GM21737 (cell line): ENCODE results near the gene RAB43.
"Not testable (repeated sequence)": the region's sequence is repeated elsewhere in the genome, so short reads cannot be mapped to it uniquely, and the experiment has no call there.

Experiments used
- ATAC-seq: cut with Tn5 transposase; IDR thresholded peaks from one replicate; pipeline ENCODE4 v1.9.1; 2021; ENCODE audit warnings: mild to moderate bottlenecking, moderate library complexity; ENCODE audit not compliant: unreplicated experiment

The RAB43 gene

DNA sequence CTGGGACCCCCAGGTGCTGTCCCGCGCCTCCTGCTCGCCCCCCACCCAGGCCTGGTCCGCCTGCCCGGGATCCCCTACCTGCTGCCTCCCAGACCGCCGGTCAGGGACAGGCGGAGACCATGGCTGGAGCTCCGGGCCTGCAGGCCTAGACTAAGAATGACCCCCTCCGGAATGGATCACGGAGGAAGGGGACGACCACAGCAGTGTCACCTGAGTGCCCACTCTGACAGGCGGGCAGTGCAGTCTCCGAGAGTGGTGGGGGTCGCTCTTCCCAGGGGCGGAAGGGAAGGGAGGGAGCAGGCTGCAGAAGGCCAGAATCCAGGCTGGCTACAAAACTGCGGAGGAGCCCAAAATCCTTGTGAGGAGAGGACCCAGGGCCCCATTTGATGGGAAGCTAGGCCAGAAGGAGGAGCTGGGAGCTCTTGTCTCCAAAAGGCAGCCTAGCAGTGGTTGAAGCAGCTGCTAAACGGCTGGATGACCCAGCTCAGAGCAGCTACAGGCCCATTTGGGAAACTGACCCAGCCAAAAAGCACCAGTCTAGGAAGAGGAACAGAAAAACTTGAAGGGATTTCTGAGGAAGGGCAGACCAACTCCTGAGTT lies 908 bp upstream of the RAB43 start:
- no peak for ATAC-seq

DNA sequence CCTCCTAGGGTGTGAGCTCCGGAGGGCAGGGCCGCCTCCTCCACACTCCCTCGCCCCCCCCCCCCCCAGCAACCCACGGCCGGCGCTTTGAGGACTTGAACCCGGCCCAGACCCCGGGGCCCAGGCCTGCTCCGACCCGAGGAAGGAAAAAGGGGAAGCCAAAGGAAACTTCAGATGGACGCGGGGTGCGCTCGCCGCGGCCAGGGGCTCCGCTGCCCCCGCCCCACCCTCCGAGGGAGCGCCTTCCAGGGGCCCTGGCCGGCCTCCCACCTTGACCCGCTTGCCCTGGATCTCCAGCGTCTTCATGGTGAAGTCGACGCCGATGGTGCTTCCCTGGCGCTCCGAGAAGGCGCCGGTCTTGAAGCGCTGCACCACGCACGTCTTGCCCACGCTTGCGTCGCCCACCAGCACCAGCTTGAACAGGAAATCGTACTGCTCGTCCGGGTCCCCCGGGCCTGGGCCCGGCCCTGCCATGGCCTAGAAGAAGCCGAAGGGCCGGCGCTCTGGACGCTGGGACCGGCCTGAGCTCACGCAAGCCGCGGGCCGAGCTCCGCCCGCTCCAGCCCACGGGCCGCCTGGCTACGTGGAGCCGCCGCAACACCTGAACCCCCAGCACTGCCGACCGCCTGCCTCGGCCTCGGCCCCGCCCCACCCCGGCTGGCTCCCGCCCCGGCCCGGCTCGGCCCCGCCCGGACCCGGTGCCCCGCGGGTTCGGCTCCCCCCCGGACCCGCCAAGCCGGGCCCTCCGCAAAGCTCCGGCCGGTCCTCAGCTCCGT lies 400 bp downstream of the RAB43 start:
- peak; percentile 3 for ATAC-seq

DNA sequence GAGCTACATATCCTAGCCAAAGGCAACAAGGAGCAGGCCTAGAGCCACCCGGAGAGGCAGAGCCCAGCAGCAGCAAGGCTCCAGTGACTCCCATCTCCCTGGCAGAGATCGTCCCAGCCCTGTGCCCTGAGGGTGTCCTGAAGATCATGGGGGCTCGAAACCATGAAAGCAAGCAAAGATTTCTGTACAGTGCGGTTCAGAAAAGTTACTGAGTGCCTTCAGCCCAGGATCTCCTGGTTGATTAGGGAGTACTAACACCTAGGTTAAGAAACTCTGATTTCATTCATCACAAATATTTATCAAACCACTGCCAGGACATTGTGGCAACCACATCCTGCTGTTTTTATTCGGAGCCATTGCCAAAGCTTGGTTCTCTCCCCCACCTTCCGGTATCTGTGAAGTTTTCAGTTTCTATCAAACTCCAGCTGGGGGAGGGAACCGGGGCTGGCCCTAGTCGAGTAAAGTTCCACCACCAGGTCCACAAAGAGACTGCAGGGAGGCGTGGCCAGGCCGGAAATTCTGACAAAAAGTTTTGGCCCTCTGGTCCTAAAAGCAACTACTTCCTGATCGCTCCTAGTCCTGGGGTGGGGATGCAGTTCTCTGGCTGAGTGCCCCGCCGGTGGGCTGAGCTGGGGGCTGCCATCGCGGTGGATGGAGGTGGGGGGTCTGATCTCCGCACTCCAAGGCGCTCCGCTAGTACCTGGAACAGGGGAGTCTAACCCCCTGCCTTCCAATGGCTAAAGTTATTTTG lies 1.2 kb downstream of the RAB43 start:
- ATAC-seq = peak; percentile 58

DNA sequence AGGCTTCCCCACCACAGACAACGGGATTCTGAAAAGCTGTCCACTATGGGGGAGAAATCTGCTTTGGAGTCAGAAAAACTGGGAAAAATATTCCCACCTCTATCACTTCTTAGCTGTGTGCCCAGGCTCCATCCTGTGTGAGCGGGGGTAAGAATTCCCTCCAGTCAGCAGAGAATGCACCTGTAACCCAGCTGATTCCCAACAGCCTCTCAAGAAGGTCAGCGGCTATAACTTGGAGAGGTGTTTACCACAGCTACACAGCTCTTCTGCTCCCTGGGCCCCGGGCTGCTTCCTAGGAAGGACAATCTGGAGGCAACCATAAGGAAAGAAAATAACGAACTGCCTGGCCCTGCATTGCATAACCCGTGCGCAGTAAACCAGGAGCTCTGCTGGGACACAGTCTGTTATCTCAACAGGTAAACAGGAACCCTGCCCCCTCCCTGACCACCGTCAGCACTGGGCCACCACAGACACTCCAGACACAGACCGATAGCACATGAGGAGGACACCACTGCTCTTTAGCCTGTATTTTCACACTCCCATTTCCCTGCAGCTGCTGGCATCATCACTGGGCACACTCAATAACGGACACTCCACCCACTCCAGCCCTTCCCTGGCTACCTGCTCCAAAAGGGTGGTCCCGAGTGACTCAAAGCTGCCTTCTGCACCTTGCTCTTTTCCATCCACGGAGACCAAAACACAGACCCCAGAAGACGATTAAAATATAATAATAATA lies 2.1 kb downstream of the RAB43 start:
- ATAC-seq = no peak

GRCh38 chr3:129118745-129119144 lies 2.9 kb downstream of the RAB43 start:
- no peak for ATAC-seq

- ATAC-seq = no peak
Measured at GRCh38 chr3:129117134-129117533, 4.5 kb downstream of the RAB43 start.

DNA sequence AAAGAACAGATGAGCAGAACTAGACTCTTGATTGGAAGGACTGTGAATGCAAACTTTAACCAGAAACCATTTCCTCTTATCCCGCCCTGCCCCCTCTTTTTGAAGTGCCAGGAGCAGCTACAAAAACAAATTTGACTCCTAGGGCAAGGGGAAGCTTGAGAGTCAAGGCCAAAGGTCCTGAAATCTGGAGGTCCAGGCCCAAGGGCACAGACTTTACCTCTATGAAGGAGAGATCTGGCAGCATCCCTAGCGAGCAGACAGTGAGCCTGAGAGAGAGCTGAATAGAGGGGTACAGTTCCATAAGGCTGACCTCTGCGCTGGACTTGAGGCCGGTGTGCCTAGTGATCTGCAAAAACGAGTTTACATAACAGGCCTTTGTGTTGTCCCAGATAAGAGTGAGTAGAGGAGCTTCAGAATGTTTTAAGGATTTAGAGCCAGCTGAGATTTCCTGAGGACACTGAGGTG lies 5.1 kb downstream of the RAB43 start:
- no peak for ATAC-seq

GRCh38 chr3:129114455-129114854 lies 7.1 kb downstream of the RAB43 start:
- no peak for ATAC-seq

- no peak for ATAC-seq
Measured at GRCh38 chr3:129112308-129113052, 9.1 kb downstream of the RAB43 start.

DNA sequence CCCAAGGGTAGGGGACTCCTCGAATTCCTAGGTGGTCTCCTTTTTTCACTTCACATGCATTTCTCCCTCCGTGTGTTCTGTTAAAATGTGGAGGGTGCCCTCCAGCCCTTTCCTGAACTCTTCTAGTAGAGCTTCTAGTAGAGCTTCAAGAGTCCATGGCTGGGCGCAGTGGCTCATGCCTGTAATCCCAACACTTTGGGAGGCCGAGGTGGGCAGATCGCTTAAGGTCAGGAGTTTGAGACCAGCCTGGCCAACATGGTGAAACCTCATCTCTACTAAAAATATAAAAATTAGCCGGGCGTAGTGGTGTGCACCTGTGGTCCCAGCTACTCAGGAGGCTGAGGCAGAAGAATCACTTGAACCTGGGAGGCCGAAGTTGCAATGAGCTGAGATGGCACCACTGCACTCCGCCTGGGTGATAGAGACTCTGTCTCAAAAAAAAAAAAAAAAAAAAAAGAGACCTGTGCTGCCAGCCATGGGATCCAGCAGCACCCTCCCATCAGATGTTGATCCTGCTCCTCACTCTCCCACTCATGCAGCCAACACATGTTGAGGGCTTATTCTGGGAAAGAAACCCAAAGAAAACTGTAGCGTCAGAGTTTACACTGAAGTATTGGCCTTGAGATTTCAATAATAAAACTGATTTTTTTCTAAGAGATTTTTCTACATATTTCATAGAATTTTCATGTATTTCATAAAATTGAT lies 10.4 kb downstream of the RAB43 start:
- not testable (repeated sequence) for ATAC-seq

DNA sequence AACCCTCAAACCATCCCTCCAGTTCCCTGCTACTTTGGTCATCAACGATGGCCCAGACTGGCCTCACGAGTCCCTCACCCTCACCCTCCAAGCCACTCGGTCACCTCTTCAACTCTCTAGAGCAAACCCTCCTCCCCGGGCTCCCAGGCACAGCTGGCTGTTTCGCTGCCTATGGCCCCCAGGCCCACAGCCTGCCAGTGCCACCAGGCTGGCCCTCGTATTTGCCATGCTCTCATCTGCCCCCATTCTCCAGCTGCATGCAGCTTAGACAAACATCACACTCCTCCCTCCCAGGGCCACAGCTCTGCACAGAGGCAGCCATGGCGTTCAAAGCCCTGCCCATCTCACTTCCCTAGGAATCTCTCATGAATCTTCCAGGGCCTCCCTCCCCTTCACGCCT lies 13.8 kb downstream of the RAB43 start:
- no peak for ATAC-seq

DNA sequence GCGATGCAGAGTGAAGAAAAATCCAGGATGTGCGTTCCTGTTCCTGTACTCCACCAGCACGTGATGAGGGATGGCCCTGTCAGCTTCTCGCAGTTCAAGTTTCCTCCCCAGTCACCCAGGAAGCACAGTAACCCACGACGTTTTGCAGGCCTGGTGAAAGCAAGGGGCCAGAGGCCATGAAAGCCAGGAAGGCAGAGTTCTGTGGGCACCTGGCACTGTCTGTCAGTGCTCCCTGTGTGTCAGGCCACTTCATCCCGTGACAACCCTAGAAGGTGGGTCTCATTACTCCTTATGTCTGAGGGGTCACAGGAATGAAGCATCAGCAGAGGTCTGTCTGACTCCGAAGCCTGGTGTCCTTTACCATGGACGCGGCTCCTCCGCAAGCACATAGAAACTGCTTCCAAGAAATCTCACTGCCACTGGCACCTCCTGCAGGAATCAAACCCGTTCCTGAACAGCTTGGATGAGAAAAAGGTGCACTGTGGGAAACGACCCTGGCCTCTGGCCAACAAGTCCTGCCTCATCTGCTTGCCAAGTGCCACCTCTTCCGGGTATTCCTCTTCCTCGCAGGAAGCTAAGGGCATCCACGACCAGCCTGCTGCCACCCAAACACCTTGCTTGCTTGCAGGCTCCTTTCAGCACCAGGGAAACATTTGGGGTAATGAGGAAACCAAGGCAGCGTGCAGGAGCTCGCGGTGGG lies 14.6 kb downstream of the RAB43 start:
- no peak for ATAC-seq

- ATAC-seq = no peak
Measured at GRCh38 chr3:129106320-129106719, 15.3 kb downstream of the RAB43 start.

DNA sequence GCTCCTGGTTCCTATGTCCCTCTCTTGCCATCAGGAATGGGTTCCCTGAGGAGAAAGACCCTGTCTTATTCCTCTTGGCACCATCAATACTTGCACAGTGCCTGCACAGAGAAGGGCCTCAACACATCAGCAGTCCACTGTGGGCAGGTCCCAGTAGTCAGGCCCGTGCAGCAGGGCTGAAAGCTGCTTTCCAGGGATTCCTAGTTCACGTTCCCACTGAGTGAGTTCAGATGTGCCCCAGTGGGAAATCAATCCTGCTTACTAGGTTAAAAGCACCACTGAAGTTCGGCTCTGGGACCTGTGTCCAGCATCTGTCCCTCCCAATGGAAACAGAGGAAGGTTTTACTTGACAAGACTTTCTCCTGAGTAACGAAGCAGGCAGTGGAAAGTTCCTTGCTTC lies 15.7 kb downstream of the RAB43 start:
- ATAC-seq = no peak

DNA sequence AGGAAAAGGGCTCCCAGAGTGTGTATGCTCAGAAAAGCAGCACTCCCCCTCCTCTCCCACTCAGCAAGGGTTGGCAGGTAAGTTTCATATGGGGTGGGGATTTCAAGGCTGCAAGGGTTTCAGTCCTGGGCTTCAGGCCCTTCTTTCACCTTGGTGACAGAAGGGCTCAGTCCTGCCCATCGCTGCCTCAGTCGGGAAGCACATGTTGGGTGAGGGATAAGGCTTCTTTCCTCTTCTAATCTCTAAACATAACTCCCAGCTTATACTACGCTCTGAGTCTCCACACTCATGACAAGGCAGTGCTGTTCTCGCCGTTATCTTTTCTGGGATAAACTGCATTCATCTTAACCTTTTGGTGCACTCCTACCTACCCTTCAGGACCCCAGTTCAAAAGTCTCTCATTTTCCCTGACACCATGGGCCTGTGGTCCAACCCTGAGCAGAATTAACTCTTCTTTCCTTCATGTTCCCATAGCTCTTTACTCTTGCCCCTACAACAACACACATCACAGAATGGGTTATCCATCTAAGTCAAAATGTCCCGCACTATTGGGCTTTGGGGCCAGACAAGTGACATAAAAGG lies 17.0 kb downstream of the RAB43 start:
- ATAC-seq = no peak

GRCh38 chr3:129104051-129104450 lies 17.6 kb downstream of the RAB43 start:
- ATAC-seq = no peak

GRCh38 chr3:129103296-129103695 lies 18.3 kb downstream of the RAB43 start:
- ATAC-seq = no peak

- no peak for ATAC-seq
Measured at GRCh38 chr3:129101370-129102138, 20.1 kb downstream of the RAB43 start.
